Endometrium (tissue), 2 donors: ENCODE measurements around the gene DGAT2.
A peak's percentile ranks its signal among the peaks of the same experiment; 100 is the strongest.

Source experiments
- FAIRE-seq: peaks from 2 replicates; lab custom pipeline; 2012; peaks lifted over from hg19 to GRCh38; lab: Jason Lieb, UNC
- donor health status: control.
- donor health status: control.

The DGAT2 gene

DNA sequence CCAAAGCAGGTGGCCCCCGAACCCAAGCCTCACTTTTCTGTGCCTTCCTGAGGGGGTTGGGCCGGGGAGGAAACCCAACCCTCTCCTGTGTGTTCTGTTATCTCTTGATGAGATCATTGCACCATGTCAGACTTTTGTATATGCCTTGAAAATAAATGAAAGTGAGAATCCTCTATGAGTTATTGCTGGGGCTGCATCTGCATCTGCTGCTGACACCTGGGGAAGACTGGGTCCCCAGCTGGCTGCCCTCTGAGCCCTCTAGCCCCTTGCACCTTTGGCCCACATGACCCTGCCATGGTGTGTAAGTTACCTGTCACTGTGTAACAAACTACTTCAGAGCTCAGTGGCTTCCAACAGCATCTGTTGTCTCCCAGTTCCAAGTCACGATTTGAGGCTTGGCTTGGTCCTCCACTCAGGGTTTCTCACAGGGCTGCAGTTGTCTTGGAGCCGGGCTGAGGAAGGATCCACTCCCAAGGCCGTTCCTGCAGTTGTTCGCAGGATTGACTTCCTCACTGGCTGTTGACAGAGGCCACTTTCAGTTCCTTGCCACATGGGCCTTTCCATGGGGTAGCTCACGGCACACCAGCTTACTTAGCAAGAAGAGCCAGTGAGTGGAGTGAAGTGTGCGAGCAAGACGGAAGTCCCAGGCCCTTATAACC is 32.9 kb downstream of the DGAT2 start:
- FAIRE-seq, result no peak

DNA sequence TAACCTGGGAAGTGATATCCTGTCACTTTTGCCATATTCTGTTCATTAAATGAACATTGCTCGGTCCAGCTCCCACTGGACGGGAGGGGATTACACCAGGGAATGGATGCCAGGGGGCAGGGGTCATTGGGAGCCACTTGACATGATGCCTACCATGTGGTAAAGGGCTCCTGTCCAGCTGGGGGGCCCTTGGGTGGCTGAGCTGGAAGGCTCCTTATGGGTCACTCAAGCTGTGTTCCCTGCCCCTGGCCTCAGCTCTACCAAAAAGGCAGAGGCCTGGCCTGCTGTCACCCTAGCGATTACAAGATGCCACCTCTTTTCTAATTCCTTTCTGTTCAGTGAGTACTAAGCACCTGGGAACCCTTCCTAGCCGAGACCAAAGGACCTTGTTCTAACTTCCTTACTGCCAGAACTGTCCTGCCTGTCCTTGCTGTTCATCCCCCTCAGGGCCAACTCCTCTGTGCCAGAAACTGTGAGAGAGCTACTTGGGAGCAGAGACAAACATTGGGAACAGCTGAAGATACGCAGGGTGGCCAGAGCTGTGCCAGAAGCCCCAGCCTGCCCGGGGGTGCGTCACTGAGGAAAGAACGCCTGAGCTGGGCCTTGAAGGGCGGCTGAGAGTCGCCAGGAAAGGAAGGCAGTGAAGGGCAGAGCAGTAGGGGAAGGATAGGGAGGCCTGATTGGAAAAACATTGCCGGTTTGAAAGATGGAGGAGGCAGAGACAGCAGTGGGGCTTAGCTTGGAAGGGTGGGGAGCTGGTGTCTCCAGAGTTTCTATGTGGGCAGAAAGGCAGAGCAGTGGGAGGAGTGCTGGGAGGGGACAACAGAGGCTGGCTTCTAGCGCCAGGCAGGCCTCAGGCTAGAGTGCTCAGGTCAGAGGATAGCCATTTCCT is 33.7 kb downstream of the DGAT2 start:
- FAIRE-seq, result no peak

DNA sequence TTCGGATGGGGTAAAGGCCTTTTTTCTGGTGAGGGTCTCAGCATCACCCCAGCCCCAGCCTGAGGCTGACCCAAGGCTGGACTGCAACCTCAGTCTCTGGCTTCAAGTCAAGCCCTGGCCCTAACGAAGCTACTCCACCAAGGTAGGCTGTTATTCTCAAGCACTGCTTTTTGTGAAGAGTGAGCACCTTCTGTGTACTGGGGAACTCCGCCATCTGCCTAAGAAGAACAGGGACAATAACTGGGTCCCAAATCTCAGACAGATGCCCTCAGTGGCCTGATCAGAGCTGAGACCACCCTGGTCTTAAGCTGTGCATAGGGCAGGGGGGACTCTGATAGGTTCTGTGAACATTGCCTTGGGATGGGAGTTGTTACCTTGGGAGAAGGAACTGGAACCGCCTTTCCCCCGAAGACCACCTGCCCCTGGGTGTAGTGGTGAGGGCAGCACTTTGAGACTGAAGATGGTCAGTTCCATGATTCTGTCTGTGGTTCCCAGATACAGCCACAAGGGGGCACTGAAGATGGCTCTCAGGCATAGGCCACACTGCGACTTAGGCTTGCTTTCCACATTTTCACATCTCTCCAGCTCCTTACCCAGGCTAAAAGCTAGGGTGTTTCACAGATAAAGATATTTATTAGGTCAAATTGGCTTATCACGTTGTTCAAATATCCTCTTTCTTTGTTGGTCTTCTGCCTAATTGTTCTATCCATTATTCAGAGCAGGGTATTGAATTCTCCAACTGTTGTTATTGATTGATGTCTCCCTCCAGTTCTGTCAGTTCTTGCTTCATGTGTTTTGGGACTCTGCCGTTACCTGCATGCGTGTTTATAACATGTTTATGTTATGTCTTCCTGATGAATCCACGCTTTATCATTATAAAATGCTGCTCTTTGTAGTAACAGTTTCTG is 34.6 kb downstream of the DGAT2 start:
- peak; percentile 50 for FAIRE-seq

DNA sequence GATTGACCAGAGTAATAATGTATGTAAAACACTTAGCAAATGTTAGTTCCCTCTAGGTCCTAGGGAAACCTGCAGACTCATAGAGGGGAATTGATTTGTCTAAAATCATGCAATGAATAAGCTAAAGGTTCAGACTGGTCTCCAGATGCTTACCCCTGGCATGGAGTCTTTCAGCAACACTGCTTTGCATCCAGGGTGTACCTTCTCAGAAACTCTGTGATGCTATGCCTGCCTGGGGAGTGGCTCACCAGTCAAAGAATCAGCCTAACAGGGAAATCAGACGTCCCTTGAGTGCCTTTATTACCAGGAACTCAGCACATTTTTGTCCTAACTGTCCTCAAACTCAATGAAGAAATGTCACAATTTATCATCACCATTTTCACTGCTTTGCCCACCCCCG is 40.5 kb downstream of the DGAT2 start:
- FAIRE-seq, result no peak

DNA sequence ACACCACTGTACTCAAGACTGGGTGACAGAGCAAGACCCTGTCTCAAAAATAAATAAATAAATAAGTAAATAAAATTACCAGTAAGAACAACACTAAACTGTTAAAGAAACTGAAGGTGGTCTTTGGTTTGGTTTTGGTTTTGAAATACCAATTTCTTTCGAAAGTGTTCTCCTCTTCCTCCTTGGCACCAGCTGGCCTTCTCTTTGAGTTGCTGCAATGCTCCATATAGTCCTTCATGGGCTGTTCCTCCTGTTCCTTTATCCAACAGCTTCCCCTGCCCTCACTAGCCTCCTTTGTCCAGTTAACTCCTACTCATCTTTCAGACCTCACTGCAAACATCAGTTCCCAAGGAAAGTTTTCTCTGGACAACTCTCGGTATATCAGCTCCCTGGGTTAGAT is 41.4 kb downstream of the DGAT2 start:
- no peak for FAIRE-seq

DNA sequence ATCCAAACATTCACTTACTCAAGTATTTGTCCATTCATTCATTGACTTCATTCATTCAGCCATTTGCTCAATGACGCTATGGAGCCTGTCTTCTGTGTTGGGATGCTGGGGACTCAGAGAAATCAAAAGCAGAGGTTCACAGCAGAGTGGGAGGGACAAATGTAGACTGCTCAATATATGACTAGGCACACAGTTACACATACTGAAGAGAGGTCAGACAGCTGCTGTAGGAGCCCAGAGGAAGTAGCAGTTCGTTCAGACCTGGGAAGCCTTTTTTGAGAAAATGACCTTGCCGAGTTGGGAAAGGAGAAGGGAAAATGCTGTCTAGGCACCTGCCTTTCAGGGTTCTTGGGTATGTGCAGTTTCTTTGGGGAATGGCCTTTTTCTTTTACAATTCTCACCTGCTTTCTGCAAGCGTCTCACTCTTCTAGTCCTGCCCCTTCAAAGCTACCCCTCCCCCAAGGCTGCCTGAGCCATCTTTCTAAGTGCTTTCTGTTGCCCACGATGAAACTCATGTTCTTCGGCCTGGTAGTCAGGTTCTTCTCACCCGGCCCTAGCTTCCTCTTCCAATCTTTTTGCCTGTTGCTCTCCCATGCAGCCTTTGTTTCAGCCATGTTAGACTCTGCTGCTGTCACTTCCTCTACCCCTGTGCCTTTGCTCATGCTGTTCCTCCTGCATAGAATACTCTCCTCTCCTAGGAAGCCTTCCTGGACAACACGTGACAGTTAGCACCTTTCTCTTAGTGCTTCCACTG is 42.2 kb downstream of the DGAT2 start:
- no peak for FAIRE-seq

DNA sequence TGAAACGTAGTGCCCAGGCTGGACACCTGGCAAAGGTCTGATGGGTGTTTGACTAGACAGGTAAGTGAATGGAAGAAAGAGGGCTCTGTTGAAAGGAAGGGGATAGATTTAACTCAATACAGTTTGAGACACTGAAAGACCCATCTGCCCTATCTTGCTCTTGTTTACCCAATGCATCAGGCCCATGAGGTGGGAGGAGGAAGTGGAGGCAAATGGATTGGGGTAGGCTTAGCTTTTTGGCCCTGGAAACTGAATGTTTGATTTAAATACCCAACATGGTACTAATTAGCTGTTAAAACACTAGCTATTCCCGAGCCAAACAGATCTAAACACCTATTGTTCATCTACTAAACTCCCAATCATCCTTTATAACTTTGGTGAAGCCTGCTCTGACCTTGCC is 42.9 kb downstream of the DGAT2 start:
- FAIRE-seq, result no peak

DNA sequence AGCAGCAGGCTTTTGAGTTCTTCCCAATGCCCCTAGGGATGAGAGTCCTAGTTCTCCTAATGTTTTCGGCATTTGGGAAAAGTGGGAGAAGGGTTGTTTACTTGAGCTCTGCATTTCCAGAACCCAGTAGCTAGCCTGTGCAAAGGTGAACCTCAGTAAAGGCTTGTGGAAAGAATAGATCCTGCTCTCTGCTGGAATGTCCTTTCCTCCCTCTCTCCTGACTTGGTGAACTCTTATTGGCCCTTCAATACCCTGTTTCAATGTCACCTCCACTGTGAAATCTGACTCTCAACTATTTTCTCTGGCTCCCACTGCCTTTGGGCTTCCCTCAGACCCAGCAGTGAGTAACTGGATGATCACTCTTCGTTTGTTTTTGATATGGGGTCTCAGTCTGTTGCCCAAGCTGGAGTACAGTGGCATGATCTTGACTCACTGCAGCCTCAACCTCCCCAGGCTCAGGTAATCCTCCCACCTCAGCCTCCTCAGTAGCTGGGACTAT is 44.0 kb downstream of the DGAT2 start:
- FAIRE-seq, result no peak

DNA sequence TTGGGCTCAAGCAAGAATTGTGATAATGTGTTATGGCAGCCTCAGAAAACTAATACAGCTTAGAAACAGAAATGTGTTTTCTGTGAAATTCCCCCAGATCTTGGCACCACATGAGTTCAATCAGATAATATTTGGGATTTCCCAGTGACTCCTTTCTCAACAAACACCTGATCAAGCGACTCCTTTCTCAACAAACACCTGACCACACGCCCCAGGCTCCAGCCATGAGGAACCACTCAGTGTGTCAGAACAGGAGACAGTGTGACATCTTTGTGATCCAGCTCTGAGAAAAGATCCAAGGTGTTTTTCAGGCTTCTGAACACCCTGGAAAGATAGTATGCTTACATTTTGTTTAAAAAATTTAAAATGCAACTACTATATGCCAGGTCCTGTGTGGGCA is 44.5 kb downstream of the DGAT2 start:
- FAIRE-seq, result no peak

DNA sequence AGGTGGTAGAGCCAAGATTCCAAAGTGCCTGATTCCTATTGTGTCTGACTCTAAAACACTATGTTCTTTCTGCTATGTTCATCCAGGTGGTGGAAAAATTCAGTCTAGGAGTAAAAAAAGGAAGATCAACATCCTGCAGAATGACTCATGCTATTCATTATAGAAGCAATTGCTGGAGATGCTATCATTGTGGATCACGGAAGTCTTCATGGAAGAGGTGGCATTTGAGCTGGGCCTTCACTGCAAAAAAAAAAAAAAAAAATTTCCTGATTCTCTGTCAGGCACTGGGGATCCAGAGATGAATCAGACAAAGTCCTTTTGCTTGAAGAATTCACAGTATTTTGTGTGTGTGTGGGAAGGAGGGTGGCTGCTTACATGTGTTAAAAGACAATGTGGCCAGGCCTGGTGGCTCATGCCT is 45.1 kb downstream of the DGAT2 start:
- FAIRE-seq, result no peak

DNA sequence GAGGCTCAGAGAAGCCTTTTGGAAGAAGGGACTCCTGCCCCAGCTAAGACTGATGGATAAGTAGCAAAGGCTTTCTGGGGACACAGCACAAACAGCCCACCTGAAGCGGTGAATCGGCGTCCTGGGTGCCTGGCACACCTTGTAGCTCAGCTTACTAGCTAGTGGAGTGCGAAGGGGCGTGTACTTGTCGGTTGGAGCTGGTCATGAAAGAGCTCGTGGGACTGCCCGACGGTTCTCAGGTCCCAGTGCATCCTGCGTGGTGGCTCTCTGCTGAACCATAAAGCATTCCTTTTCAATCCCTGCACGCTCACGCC is 45.7 kb downstream of the DGAT2 start:
- FAIRE-seq, result no peak

DNA sequence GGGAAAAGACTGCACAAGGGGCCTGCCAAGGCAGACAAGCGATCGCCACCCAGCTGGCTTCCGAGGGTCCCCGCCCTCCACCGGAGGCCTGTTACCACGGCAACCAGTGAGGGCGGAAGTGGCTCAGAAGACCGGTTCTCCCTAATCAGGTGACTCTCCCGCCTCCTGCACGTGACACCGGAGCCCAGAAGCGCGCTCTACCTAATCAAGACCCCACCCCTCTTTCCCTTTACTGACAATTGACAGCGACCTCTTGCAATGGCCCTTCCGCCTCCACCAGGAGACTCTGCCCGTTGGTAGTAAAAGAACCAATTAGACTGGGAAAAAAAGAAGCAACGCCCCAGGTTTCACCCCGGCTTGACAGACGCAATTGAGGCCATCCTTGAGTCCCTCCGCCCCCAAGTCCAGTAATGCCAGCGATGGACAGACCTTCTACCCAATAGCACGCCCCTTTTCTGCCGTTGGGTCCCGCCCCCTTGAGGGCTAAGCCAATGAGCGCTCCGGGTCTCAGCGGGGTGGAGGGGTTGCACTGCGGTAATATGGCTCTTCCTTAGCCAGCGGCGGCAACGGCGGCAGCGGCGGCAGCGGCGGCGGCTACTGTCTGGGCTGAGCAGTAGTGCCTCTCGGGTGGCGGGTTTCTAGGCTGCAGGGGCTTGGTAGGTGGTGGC is 46.2 kb downstream of the DGAT2 start, which contains the start of gene UVRAG:
Gene UVRAG (plus strand): TSS at position 534 of the 668 bp plus-strand sequence. CDS start 198 bp downstream, outside the sequence.
- FAIRE-seq, result peak; percentile 97

DNA sequence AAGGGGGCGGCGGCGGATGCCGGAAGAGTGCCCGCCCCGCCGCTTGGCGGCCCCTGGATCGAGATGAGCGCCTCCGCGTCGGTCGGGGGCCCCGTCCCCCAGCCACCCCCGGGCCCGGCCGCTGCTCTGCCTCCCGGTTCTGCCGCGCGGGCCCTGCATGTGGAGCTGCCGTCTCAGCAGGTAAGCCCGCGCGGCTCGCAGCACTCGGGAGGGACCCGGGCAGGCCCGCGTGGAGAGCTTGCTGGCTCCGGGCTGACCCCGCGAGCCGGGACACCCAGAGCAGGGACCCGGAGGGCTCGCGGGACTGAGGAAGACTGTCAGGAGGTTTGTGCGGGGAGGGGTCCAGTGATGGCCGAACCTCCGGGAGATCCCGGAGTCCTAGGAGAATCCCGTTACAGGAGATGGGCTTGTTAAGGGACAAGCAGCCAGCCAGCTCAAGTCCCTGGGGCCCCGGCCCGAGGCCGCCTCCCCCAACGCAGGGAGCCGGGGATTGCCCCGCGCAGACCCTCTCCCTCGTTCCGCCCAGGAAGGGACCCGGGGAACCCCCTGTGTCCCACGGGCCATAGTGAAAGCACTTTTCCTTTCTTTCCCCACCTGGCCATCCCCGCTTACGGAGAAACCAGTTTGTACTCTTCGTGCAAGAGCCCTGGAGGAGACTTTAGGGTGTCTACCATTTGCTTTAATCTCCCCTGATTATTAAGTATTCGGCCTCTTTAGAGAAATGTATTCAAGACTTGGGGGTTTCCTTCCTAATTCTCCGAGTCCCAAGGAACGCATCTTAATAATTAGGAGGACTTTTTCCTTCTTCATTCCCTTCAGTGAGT is 47.0 kb downstream of the DGAT2 start:
- FAIRE-seq, result no peak

DNA sequence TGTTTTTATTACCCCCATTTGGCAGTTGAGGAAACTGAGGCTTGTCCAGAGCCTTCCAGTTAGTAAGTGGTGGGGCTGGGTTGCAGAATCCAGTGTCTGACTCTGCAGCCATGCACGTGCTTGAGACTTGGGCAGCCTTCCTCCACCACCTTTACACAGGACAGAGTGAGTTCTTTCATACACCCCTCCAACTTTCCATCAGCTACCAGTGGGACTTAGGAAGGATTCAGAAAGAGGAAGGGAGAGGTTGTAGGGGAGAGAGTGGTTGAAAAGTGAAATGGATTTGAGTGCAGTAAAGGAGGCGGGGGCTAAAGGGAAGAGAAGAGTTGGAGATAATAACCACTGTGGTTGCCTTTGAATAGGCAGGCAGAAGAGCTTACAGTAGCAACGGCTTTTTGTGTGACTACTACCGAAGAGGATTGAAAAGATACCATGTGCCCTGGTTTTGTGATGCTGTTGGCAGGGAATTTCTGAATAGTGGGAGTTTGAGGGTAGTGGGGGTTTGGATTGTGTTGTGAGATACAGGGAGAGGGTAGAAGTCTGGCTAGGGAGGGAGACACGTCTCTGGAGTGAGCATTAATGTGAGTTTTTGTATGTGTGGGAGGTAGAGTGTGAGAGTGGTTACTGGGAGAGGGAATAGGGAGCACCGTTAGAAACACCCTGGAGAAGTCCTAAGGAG is 48.1 kb downstream of the DGAT2 start:
- no peak for FAIRE-seq

DNA sequence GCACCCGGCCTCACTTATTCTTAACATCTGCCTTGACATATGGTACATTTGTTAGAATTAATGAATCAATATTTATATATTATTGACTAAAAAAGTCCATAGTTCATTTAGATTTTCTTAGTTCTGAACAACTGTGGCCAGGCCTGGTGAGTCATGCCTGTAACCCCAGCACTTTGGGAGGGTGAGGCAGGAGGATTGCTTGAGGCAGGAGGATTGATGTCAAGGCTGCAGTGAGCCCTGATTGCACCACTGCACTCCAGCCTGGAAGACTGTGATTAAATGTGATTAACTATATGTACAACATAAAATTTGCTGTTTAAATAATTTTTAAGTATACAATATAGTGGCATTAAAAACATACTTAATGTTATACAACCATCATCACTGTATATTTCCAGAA is 52.1 kb downstream of the DGAT2 start:
- FAIRE-seq, result no peak

DNA sequence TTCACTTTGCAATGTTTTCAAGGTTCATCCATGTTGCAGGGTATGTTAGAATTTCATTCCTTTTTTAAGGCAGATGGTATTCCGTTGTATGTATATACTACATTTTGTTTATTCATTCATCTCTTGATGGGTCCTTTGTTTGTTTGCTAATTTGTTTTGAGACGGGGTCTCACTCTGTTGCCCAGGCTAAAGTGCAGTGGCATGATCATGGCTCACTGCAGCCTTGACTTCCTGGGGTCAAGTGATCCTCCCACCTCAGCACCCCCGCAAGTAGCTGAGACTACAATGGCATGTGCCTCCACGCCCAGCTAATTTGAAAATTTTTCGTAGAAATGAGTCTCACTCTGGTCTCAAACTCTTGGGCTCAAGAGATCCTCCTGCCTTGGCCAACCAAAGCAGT is 52.6 kb downstream of the DGAT2 start:
- FAIRE-seq, result no peak

DNA sequence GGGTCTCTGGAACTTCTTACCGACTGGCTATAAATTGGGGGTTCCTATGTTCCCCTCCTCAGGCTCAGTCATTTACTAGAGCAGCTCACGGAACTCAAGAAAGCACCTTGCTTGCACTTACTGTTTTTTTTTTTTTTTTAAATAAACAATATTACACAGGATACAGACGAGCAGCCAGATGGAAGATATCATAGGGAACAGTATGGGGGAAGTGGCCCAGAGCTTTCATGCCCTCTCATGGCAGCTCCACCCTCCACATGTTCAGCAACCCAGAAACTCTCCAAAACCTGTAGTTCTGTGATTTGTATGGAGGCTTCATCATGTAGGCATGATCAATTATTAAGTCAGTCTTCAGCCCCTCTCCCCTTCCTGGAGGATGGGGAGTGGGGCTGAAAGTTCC is 54.0 kb downstream of the DGAT2 start:
- FAIRE-seq, result no peak

DNA sequence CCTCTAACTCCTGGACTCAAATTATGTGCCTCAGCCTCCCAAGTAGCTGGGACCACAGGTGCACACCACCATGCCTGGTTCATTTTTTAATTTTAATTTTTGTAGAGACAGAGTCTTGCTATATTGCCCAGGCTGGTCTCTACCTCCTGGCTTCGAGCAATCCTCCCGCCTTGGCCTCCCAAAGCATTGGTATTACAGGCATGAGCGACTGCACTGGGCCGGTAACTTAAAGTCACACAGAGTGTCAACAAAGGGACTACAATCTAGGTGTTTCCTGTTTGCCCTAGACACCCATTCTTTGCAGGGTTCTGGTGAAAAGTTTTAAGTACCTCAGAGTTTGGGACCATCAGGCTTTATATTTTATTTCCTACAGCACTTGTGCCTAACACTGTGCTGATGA is 54.8 kb downstream of the DGAT2 start:
- FAIRE-seq, result no peak

DNA sequence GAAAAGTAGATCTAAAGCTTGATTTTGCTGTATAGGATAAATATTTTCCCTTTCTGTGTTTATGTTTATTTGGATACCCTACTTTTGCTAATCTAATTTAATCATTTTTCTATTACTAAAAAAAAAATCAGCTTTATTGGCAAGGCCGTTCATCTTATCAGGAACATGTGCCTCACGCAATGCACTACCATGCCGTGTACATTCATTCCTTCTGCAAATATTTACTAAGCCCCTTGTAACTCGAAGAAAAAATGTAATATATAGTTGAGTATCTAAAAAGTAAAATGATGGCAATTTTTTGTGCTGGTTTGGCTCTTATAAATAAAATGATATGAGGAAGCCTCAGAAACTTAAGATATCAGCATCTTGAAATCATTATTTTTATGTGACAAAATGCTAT is 55.4 kb downstream of the DGAT2 start:
- no peak for FAIRE-seq
